Tibial nerve (tissue), 4 donors: ENCODE results near the gene KCNT1. TPM values are rescaled to one million over a fixed set of nuclear protein-coding genes. Genes with fewer than 3 reads are reported as not detected.

Experiments used
- DNase-seq, 2 donors: peaks; one replicate each; pipeline ENCODE4 v3.0.0-alpha.2; 2019; ENCODE audit warnings: low spot score in 2 of 2
- H3K27ac ChIP-seq, 4 donors: fragments of 200-600 bp; sonication (generic) in 3 of 4; one replicate each; pipeline ENCODE4 v1.5.1; 2017 to 2019; ENCODE audit warnings: mild to moderate bottlenecking in 1 of 4
- H3K27me3 ChIP-seq, 2 donors: fragments of 200-600 bp; sonication (generic) in 1 of 2; one replicate each; pipeline versions ENCODE4 v1.5.1 to v1.6.0; 2017 to 2019
- H3K36me3 ChIP-seq, 3 donors: fragments of 200-600 bp; sonication (generic); one replicate each; pipeline ENCODE4 v1.5.1; 2018 to 2019
- H3K4me1 ChIP-seq, 4 donors: fragments of 200-600 bp; sonication (generic) in 3 of 4; one replicate each; pipeline ENCODE4 v1.5.1; 2017 to 2019
- H3K4me3 ChIP-seq, 4 donors: fragments of 200-600 bp; sonication (generic) in 3 of 4; one replicate each; pipeline ENCODE4 v1.5.1; 2017 to 2019; ENCODE audit warnings: mild to moderate bottlenecking in 1 of 4, moderate library complexity in 1 of 4
- H3K9me3 ChIP-seq, 4 donors: fragments of 200-600 bp; sonication (generic) in 3 of 4; one replicate each; pipeline ENCODE4 v1.5.1; 2017 to 2019
- EP300 ChIP-seq, 2 donors: sonication (generic); formaldehyde crosslinking; IDR thresholded peaks; one replicate each; pipeline ENCODE4 v1.6.1; 2017; ENCODE audit warnings: antibody characterized with exemption in 2 of 2, mild to moderate bottlenecking in 1 of 2
- POLR2A ChIP-seq, 2 donors: fragments of 450-650 bp; IDR thresholded peaks; one replicate each; pipeline ENCODE4 v1.6.1; 2017; ENCODE audit warnings: antibody characterized with exemption in 2 of 2, mild to moderate bottlenecking in 2 of 2, moderate library complexity in 2 of 2
- WGBS, 2 donors: methylation state at CpG; one replicate each; pipeline ENCODE4 v1.1.5; 2018; 5-methylcytosine and 5-hydroxymethylcytosine counted together
- total RNA-seq, 4 donors: library from RNA; depleted of rRNA; stranded (reverse); fragments of >200 nt; gene quantifications; one replicate each; pipeline ENCODE4 v1.1.0, GENCODE V29; 2016
- TF ChIP-seq, protein P1 (sequence below), 5 experiments: fragments of 200-600 bp in 3 of 5; fragments of 450-650 bp in 2 of 5; sonication (generic) in 3 of 5; IDR thresholded peaks; one replicate each; pipeline ENCODE4 v1.5.1; 2016 to 2019; ENCODE audit warnings: antibody characterized with exemption in 5 of 5, mild to moderate bottlenecking in 3 of 5, moderate library complexity in 2 of 5

The KCNT1 gene
- total RNA-seq, 4 donors from 2014 or later: under 0.01 to 0.39 TPM; not detected in 2

DNA sequence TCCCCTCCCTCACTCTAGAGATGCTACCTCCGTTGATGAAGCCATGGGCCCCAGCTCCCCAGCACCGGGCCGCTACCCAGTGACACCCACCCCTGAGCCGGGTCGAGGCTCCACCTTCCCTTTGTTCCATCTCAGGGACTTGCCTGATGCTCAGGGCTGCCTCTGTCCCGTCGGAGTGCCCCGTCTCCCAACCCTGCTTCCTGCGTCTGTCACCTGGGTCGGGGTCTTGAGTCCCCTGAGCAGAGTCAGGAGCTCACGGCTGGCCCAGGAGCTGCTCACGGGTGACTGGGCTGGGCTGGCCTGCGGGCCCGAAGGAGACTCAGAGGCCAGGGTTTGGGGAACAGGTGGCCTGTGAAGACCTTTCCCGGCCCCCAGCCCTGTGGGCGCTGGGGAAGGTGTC lies 85.3 kb downstream of the KCNT1 start:
- no peaks in the 10 kb centered on the region for H3K9me3 ChIP-seq
- WGBS, 2 donors: 80 to 81% methylated on average over 13 to 16 of the region's 16 CpGs
- DNase-seq: no peak
- H3K4me1 ChIP-seq: no peaks in the 10 kb centered on the region
- H3K36me3 ChIP-seq: no peaks in the 10 kb centered on the region
- H3K4me3 ChIP-seq: no peak overlapping the region
- H3K27ac ChIP-seq: no peak overlapping the region
- TF ChIP-seq, protein P1, sequence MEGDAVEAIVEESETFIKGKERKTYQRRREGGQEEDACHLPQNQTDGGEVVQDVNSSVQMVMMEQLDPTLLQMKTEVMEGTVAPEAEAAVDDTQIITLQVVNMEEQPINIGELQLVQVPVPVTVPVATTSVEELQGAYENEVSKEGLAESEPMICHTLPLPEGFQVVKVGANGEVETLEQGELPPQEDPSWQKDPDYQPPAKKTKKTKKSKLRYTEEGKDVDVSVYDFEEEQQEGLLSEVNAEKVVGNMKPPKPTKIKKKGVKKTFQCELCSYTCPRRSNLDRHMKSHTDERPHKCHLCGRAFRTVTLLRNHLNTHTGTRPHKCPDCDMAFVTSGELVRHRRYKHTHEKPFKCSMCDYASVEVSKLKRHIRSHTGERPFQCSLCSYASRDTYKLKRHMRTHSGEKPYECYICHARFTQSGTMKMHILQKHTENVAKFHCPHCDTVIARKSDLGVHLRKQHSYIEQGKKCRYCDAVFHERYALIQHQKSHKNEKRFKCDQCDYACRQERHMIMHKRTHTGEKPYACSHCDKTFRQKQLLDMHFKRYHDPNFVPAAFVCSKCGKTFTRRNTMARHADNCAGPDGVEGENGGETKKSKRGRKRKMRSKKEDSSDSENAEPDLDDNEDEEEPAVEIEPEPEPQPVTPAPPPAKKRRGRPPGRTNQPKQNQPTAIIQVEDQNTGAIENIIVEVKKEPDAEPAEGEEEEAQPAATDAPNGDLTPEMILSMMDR (IDR thresholded peaks at IDR 0.05): no peak
- TF ChIP-seq EP300 (IDR thresholded peaks at IDR 0.05) (no peak), POLR2A (IDR thresholded peaks at IDR 0.05) (no peak)
- H3K27me3 ChIP-seq: peaks cover 0 to 38% of the 10 kb centered on the region in 2 donors

DNA sequence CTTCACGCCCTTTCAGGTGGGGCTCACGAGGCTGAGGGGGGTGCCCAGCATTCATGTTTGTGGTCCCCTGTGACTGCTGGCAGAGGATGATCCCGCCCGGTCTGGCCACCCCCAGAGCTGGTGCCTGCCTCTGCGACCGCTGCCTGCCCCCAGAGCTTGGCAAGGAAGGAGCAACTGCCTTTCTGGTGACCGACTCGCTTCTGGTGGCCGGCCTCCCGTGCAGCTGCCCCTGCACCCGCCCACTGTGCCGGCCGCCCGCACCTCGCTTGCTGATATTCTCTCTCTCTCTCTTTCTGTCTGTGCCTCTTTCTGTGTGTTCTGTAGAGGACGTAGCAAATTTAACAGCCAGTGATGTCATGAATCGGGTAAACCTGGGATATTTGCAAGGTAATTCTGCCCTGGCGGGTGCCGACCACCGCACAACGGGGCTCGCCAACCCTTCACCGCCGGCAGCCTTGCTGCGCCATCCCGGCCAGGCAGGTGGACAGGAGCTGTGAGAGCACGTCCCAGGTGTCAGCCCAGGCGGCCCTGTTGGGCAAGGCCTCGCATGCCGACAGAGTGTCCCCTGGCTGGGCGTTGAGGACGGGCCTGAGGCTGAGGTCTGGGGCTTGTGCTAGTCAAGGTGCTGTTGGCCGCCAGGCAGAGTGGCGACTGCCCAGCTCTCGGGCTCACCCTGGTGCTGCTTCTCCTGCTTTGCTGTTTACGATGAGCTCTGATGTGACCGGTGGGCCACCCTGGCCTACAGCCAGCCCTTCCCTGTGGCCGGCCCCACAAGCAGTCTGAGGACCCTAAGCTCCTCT lies 86.0 kb downstream of the KCNT1 start:
- Histone ChIP-seq H3K4me1 (no peaks in the 10 kb centered on the region), H3K27ac (no peak overlapping the region), H3K36me3 (no peaks in the 10 kb centered on the region), H3K9me3 (no peaks in the 10 kb centered on the region), H3K27me3 (peaks cover 0 to 38% of the 10 kb centered on the region in 2 donors), H3K4me3 (no peak overlapping the region)
- DNase-seq: no peak
- TF ChIP-seq POLR2A (IDR thresholded peaks at IDR 0.05) (no peak), EP300 (IDR thresholded peaks at IDR 0.05) (no peak)
- TF ChIP-seq, protein P1 (IDR thresholded peaks at IDR 0.05): no peak
- 77 to 80% methylated on average over 32 of the region's 38 CpGs for WGBS, 2 donors

DNA sequence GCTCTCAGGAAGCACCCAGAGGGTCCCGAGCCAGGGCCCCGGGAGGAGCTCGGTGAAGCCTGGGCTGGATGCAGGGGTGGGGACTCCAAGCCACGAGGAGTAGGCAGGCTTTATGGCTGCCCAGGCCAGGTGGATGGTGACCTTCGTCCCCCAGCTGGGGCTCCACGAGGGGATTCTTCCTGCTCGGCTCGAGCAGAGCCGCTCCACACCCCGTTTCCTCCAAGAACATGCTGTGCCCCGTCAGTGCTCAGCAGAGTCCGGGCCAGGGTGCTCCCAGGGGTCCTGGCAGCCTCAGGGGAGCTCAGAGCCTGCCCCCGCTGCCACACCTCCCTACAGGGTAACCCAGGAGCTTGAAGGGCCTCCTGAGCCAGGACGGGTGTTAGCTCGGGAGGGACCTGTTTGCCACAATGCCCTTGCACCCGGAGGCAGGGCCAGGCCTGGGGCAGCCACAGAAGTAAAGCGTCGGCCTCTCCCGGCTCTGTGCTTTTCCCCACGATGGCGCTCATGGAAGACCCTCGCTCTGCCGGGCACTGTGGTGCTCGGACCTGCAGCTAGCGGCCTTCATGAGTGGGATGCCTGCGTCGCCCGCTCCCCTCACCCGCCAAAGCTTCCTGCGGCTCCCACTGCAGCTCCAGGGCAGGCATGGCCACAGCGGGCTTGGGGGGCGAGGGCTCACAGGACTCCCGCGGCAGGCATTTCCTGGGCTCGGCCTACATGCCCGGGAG lies 86.8 kb downstream of the KCNT1 start:
- H3K4me3 ChIP-seq: no peak overlapping the region
- no peaks in the 10 kb centered on the region for H3K4me1 ChIP-seq
- no peaks in the 10 kb centered on the region for H3K9me3 ChIP-seq
- H3K27ac ChIP-seq: no peak overlapping the region
- no peak for DNase-seq
- TF ChIP-seq POLR2A (IDR thresholded peaks at IDR 0.05) (no peak), EP300 (IDR thresholded peaks at IDR 0.05) (no peak)
- TF ChIP-seq, protein P1 (IDR thresholded peaks at IDR 0.05): no peak
- WGBS, 2 donors: 74 to 77% methylated on average over 31 of the region's 36 CpGs
- no peaks in the 10 kb centered on the region for H3K36me3 ChIP-seq
- peaks cover 0 to 38% of the 10 kb centered on the region in 2 donors for H3K27me3 ChIP-seq

DNA sequence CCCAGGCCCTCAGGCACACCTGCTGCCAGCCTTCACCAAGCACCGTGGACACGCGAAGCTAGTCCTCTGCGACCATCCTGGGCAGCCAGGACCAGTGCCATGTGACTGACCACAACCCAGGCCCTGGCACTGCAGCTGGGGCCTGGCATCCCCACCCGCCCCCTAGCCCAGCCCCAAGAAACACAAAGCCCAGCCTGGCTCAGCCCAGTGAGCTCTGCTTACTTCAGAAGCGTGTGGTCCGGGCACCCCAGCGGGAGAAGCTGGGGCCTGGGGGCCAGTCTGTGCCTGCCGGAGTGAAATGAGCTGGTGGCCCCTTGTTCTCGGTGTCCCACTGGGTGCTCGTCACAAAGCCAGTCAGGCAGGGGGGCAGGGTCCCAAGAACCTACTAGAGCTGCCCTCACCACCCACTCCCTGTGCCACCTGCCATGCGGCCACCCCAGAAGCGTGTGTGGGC lies 87.9 kb downstream of the KCNT1 start:
- DNase-seq: no peak
- no peak overlapping the region for H3K27ac ChIP-seq
- no peaks in the 10 kb centered on the region for H3K9me3 ChIP-seq
- no peaks in the 10 kb centered on the region for H3K4me1 ChIP-seq
- 83 to 89% methylated on average over 3 to 13 of the region's 13 CpGs for WGBS, 2 donors
- TF ChIP-seq POLR2A (IDR thresholded peaks at IDR 0.05): no peak
- TF ChIP-seq, protein P1 (IDR thresholded peaks at IDR 0.05): no peak
- no peak for TF ChIP-seq EP300 (IDR thresholded peaks at IDR 0.05)
- peaks cover 0 to 34% of the 10 kb centered on the region in 2 donors for H3K27me3 ChIP-seq
- no peak overlapping the region for H3K4me3 ChIP-seq
- no peaks in the 10 kb centered on the region for H3K36me3 ChIP-seq

DNA sequence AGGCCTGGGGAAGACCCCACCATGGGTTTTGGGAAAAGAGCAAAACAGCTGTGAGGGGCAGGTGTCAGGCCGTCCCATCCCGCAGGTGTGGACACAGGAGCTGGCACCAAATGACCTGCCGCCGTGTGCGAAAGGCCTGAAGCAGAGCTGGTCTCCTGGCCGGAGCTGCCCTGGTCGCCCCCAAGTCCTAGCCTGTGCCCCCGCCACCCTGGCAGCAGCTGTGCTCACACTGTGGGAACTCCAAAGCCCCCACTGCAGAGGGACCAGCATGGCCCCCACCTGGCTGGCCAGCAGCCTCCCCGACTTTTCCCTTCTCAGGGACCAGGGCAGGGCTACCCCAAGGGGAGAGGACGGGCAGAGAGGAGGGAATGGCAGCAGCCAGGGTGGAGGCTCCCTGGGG lies 88.4 kb downstream of the KCNT1 start:
- 94 to 100% methylated on average over 7 to 10 of the region's 10 CpGs for WGBS, 2 donors
- TF ChIP-seq POLR2A (IDR thresholded peaks at IDR 0.05) (no peak), EP300 (IDR thresholded peaks at IDR 0.05) (no peak)
- TF ChIP-seq, protein P1 (IDR thresholded peaks at IDR 0.05): no peak
- peaks cover 0 to 30% of the 10 kb centered on the region in 2 donors for H3K27me3 ChIP-seq

More for the DNA sequence above, 88.4 kb downstream of the KCNT1 start:
- Histone ChIP-seq H3K4me3 (no peak overlapping the region), H3K36me3 (no peaks in the 10 kb centered on the region), H3K4me1 (no peaks in the 10 kb centered on the region), H3K9me3 (no peaks in the 10 kb centered on the region), H3K27ac (no peak overlapping the region)
- DNase-seq: no peak
